Body of pancreas (tissue), 4 donors: ENCODE data around the gene STOX1. TPM values are rescaled to one million over a fixed set of nuclear protein-coding genes. Genes with fewer than 3 reads are reported as not detected.

Source experiments
- ATAC-seq: fragments of 150-250 bp; one replicate; pipeline ENCODE4 v1.9.1; 2016
- DNase-seq, 4 donors: peaks; one replicate each; pipeline ENCODE4 v3.0.0-alpha.2; 2019
- H3K27ac ChIP-seq, 4 donors: fragments of 200-600 bp; sonication (generic); 1 replicate in 3 of 4; 2 replicates in 1 of 4; pipeline versions ENCODE4 v1.5.1 to v1.6.1; 2016 to 2019; ENCODE audit warnings: mild to moderate bottlenecking in 1 of 4, mixed read lengths in 1 of 4, moderate library complexity in 1 of 4
- H3K27me3 ChIP-seq, 2 donors: fragments of 200-600 bp; sonication (generic); one replicate each; pipeline ENCODE4 v1.6.0; 2016; ENCODE audit warnings: mild to moderate bottlenecking in 1 of 2
- H3K36me3 ChIP-seq, 2 donors: fragments of 200-600 bp; sonication (generic); replicated peaks in 1 of 2; 2 replicates each; pipeline ENCODE4 v1.5.1; 2016; ENCODE audit warnings: low read depth in 2 of 2; ENCODE audit not compliant: insufficient read depth in 1 of 2
- H3K4me1 ChIP-seq: fragments of 200-600 bp; sonication (generic); one replicate; pipeline ENCODE4 v1.6.0; 2016
- H3K4me3 ChIP-seq, 2 donors: fragments of 200-600 bp; sonication (generic); 1 replicate in 1 of 2; 2 replicates in 1 of 2; pipeline ENCODE4 v1.5.1; 2016 to 2019
- H3K9me3 ChIP-seq, 3 donors: fragments of 200-600 bp; sonication (generic); 1 replicate in 2 of 3; 2 replicates in 1 of 3; pipeline ENCODE4 v1.5.1; 2016
- CTCF ChIP-seq, 7 experiments: fragments of 450-650 bp in 4 of 7; fragments of 200-600 bp in 3 of 7; sonication (generic) in 3 of 7; IDR thresholded peaks; one replicate each; pipeline ENCODE4 v1.5.1; 2016 to 2019; ENCODE audit warnings: antibody characterized with exemption in 7 of 7
- POLR2A ChIP-seq, 3 donors: fragments of 450-650 bp; IDR thresholded peaks; one replicate each; pipeline ENCODE4 v1.6.1; 2016; ENCODE audit warnings: antibody characterized with exemption in 3 of 3, mild to moderate bottlenecking in 2 of 3
- WGBS, 2 donors: methylation state at CpG; one replicate each; pipeline ENCODE4 v1.1.5; 2017; 5-methylcytosine and 5-hydroxymethylcytosine counted together
- intact Hi-C: fragments of 100-400 bp; cut with DNase I; formaldehyde crosslinking; loops from one replicate; pipeline ENCODE4 v1.15.1; 2023
- total RNA-seq, 2 donors: library from RNA; depleted of rRNA; stranded (reverse); fragments of >200 nt; gene quantifications; one replicate each; pipeline ENCODE4 v1.1.0, GENCODE V29; 2016

The STOX1 gene
- total RNA-seq, 2 donors from 2014 or later = 2.1 to 4.0 TPM

DNA sequence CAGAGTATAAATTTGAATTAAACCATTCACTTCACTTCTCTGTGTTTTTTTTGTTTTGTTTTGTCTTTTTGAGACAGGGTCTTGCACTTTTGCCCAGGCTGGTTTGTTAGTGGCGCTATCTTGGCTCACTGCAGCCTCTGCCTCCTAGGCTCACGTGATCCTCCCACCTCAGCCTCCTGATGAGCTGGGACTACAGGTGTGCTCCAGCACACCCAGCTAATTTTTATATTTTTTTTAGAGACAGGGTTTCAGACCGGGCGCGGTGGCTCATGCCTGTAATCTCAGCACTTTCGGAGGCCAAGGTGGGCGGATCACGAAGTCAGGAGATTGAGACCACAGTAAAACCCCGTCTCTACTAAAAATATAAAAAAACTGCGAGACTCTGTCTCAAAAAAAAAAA lies 36.9 kb upstream of the STOX1 start:
- intact Hi-C loops = no loop called here
- H3K36me3 ChIP-seq = peaks cover 10 to 37% of the 10 kb centered on the region in 2 donors
- DNase-seq = no peak
- no peaks in the 10 kb centered on the region for H3K9me3 ChIP-seq
- no peaks in the 10 kb centered on the region for H3K4me1 ChIP-seq
- H3K27me3 ChIP-seq = no peaks in the 10 kb centered on the region
- ATAC-seq = no peak
- H3K4me3 ChIP-seq = no peak overlapping the region
- no peak overlapping the region for H3K27ac ChIP-seq
- TF ChIP-seq CTCF (IDR thresholded peaks at IDR 0.05) (no peak), POLR2A (IDR thresholded peaks at IDR 0.05) (no peak)
- 94% methylated on average over 10 of the region's 10 CpGs for WGBS, 2 donors

GRCh38 chr10:68792115-68792514 lies 35.2 kb upstream of the STOX1 start:
- Histone ChIP-seq H3K27me3 (no peaks in the 10 kb centered on the region), H3K4me1 (no peaks in the 10 kb centered on the region), H3K27ac (no peak overlapping the region), H3K4me3 (no peak overlapping the region), H3K36me3 (peaks cover 10 to 33% of the 10 kb centered on the region in 2 donors), H3K9me3 (no peaks in the 10 kb centered on the region)
- TF ChIP-seq CTCF (IDR thresholded peaks at IDR 0.05) (no peak), POLR2A (IDR thresholded peaks at IDR 0.05) (no peak)
- 29 to 58% methylated on average over 1 of the region's 1 CpG for WGBS, 2 donors
- intact Hi-C loops = no loop called here
- ATAC-seq (no peak), DNase-seq (no peak)

DNA sequence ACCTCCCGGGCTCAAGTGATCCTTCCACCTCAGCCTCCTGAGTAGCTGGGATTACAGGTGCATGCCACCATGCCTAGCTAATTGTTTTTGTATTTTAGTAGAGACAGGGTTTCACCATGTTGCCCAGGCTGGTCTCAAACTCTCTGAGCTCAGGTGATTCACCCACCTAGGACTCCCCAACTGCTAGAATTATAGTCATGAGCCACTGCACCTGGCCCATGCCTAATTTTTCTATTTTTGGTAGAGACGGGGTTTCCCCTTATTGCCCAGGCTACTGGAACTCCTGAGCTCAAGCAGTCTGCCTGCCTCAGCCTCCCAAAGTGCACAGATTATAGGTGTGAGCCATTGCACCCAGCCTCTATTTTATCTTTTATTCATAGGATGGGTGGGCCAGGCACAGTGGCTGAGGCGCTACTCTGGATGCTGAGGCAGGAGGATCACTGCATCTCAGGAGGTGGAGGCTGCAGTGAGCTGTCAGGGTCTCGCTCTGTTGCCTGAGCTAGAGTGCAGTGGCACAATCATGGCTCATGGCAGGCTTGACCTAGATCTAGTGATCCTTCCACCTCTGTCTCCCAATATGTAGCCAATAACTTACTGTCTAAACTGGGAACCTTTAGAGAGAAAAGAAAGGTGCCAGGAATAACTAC lies 31.3 kb upstream of the STOX1 start:
- TF ChIP-seq CTCF (IDR thresholded peaks at IDR 0.05) = no peak
- no peak for TF ChIP-seq POLR2A (IDR thresholded peaks at IDR 0.05)
- DNase-seq = no peak
- ATAC-seq = no peak
- Histone ChIP-seq H3K27ac (no peak overlapping the region), H3K27me3 (no peaks in the 10 kb centered on the region), H3K36me3 (peaks cover 0 to 11% of the 10 kb centered on the region in 2 donors), H3K9me3 (no peaks in the 10 kb centered on the region), H3K4me1 (no peaks in the 10 kb centered on the region), H3K4me3 (no peak overlapping the region)
- intact Hi-C loops = no loop called here
- 97 to 98% methylated on average over 3 to 4 of the region's 4 CpGs for WGBS, 2 donors

GRCh38 chr10:68796605-68797004 lies 30.7 kb upstream of the STOX1 start:
- DNase-seq (no peak), ATAC-seq (no peak)
- no peak overlapping the region for H3K27ac ChIP-seq
- no peaks in the 10 kb centered on the region for H3K9me3 ChIP-seq
- 82 to 87% methylated on average over 3 of the region's 3 CpGs for WGBS, 2 donors
- no peaks in the 10 kb centered on the region for H3K27me3 ChIP-seq
- intact Hi-C loops = no loop called here
- TF ChIP-seq POLR2A (IDR thresholded peaks at IDR 0.05) (no peak), CTCF (IDR thresholded peaks at IDR 0.05) (no peak)
- no peaks in the 10 kb centered on the region for H3K4me1 ChIP-seq
- H3K36me3 ChIP-seq = peaks cover 0 to 7% of the 10 kb centered on the region in 2 donors
- no peak overlapping the region for H3K4me3 ChIP-seq

GRCh38 chr10:68800211-68800610 lies 27.1 kb upstream of the STOX1 start:
- Histone ChIP-seq H3K9me3 (no peaks in the 10 kb centered on the region), H3K4me1 (no peaks in the 10 kb centered on the region), H3K36me3 (no peaks in the 10 kb centered on the region), H3K27me3 (no peaks in the 10 kb centered on the region), H3K4me3 (no peak overlapping the region), H3K27ac (no peak overlapping the region)
- no peak for DNase-seq
- TF ChIP-seq CTCF (IDR thresholded peaks at IDR 0.05) (no peak), POLR2A (IDR thresholded peaks at IDR 0.05) (no peak)
- 82 to 89% methylated on average over 2 of the region's 2 CpGs for WGBS, 2 donors
- no peak for ATAC-seq
- intact Hi-C loops = no loop called here
